ENCODE results near the gene PDAP1. TPM values are rescaled to one million over a fixed set of nuclear protein-coding genes. Genes with fewer than 3 reads are reported as not detected.

Gene PDAP1
- total and polyA plus RNA-seq, 2 of the 13 experiments (the other 11 are each of a cell fraction or from before 2014, with no cell fraction given) = 13.0 to 100 TPM

GRCh38 chr7:99420986-99421385, 12.6 kb upstream of the PDAP1 start (continued):
- TF ChIP-seq ZNF407 (CRISPR knock-in tag; IDR thresholded peaks at IDR 0.05; ENCODE audit: not compliant biosample characterization) = no peak

DNA sequence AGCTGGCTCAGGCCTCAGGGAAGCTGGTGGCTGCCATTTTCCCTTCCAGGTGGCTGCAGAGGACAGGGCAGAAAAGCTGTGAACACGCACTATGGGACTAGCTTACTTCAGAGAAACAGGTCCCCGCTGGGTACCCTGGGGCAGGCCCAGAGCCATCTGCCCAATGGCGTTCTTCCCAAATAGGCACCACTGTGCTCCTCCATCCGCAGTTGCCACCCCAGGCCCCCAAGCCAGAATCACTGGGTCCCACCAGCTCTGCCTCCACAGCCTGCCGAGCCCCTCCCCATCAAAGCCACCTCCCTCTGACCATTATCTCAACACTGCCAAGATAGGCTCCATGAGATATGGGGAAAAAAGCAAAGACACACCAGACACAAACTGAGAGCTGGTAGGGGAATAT, 11.8 kb upstream of the PDAP1 start:
- in situ Hi-C loops (cut with HindIII; ENCODE audit: extremely low pct_ligation_motif_present, low pct_unique_long_range_greater_than_20kb) = no loop called here
- H3K27ac ChIP-seq (ENCODE audit: extremely low read length, insufficient read depth, low read length) = no peak overlapping the region
- DNase-seq (ENCODE audit: low spot score) = no peak
- POLR2A ChIA-PET = interaction anchor here (1.4 to 1.5 kb wide), 2 partner anchors 12 to 48 kb away, joined by 4 read pairs; partner anchors contain the start of genes BUD31 and PDAP1
- no peak overlapping the region for H2AFZ ChIP-seq (ENCODE audit: low read length)
- H3K4me2 ChIP-seq (ENCODE audit: low read depth, low read length) = no peak overlapping the region
- CTCF ChIA-PET (ENCODE audit: low intra/inter-chr PET ratio, low total read pairs) = no interaction called here
- ATAC-seq = no peak
- FAIRE-seq = no peak
- no peak overlapping the region for H3K9ac ChIP-seq (ENCODE audit: insufficient read depth, low read depth, low read length)
- no peak overlapping the region for H3K4me3 ChIP-seq (replicated peaks in 1 of 3; ENCODE audit: insufficient read depth in 1 of 3, low read depth in 2 of 3, low read length in 3 of 3)
- 0 out of 2 replicates have a peak, but pooled peaks cover 2% of the 10 kb centered on the region for H4K20me1 ChIP-seq (ENCODE audit: insufficient read depth, low read length)
- peaks cover 29 to 70% of the 10 kb centered on the region in 2 experiments for H3K36me3 ChIP-seq (replicated peaks in 1 of 2; ENCODE audit: control insufficient read depth in 1 of 2, insufficient read depth in 2 of 2, low read length in 2 of 2)
- 0 out of 2 replicates have a peak, but pooled peaks cover 12% of the 10 kb centered on the region for H3K4me1 ChIP-seq (ENCODE audit: insufficient read depth, low read length)
- no peaks in the 10 kb centered on the region for H3K79me2 ChIP-seq (ENCODE audit: insufficient read depth, low read length)
- no peaks in the 10 kb centered on the region for H3K27me3 ChIP-seq (ENCODE audit: control insufficient read depth in 1 of 2, insufficient read depth in 2 of 2, low read length in 2 of 2)
- BruUV-seq (replicated peaks) = no TSS peak
- H3K9me3 ChIP-seq (ENCODE audit: low read length) = no peaks in the 10 kb centered on the region
- no peak for TF ChIP-seq ZNF546 (CRISPR knock-in tag; conservative IDR thresholded peaks at IDR 0.05)
- no peak for TF ChIP-seq ZNF543 (CRISPR knock-in tag; IDR thresholded peaks at IDR 0.05)
- TF ChIP-seq, protein P1, sequence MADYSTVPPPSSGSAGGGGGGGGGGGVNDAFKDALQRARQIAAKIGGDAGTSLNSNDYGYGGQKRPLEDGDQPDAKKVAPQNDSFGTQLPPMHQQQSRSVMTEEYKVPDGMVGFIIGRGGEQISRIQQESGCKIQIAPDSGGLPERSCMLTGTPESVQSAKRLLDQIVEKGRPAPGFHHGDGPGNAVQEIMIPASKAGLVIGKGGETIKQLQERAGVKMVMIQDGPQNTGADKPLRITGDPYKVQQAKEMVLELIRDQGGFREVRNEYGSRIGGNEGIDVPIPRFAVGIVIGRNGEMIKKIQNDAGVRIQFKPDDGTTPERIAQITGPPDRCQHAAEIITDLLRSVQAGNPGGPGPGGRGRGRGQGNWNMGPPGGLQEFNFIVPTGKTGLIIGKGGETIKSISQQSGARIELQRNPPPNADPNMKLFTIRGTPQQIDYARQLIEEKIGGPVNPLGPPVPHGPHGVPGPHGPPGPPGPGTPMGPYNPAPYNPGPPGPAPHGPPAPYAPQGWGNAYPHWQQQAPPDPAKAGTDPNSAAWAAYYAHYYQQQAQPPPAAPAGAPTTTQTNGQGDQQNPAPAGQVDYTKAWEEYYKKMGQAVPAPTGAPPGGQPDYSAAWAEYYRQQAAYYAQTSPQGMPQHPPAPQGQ (CRISPR knock-in tag; IDR thresholded peaks at IDR 0.05; ENCODE audit: borderline replicate concordance) = no peak
- no peak for TF ChIP-seq CBX5 (CRISPR knock-in tag; IDR thresholded peaks at IDR 0.05; ENCODE audit: borderline replicate concordance)
- no peak for TF ChIP-seq HIC2 (CRISPR knock-in tag; IDR thresholded peaks at IDR 0.05; ENCODE audit: low read depth)
- no peak for TF ChIP-seq RFX3 (CRISPR knock-in tag; IDR thresholded peaks at IDR 0.05)
- TF ChIP-seq NFE2L1 (CRISPR knock-in tag; IDR thresholded peaks at IDR 0.05; ENCODE audit: borderline replicate concordance) = no peak
- TF ChIP-seq, protein P2, sequence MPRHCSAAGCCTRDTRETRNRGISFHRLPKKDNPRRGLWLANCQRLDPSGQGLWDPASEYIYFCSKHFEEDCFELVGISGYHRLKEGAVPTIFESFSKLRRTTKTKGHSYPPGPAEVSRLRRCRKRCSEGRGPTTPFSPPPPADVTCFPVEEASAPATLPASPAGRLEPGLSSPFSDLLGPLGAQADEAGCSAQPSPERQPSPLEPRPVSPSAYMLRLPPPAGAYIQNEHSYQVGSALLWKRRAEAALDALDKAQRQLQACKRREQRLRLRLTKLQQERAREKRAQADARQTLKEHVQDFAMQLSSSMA (CRISPR knock-in tag; IDR thresholded peaks at IDR 0.05) = no peak
- WGBS (ENCODE audit: low lambda C conversion rate) = 93% methylated on average over 3 of the region's 5 CpGs
- intact Hi-C loops (cut with micrococcal nuclease; ENCODE audit: unreplicated experiment) = no loop called here
